Measurements from ENCODE around the gene FBLIM1. TPM values are rescaled to one million over a fixed set of nuclear protein-coding genes. Genes with fewer than 3 reads are reported as not detected.

Gene FBLIM1
- total RNA-seq, 1 experiment from 2014 or later, result 64.7 TPM

DNA sequence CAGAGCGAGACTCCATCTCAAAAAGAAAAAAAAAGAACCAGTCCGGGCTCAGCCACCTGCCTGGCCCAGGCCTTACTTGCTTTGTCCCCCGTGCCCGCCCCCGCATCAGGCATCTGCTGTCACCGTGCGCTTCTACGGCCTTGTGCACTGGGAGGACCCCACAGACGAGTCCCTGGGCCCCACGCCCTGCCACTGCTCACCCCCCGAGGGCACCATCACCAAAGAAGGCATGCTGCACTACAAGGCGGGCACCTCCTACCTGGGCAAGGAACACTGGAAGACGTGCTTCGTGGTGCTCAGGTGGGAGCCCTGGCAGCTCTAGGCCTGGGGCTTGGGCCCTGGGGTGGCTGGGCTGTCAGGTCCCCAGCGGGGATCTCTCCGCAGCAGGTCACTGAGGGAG, 28.2 kb upstream of the FBLIM1 start:
- TF ChIP-seq, protein P1, sequence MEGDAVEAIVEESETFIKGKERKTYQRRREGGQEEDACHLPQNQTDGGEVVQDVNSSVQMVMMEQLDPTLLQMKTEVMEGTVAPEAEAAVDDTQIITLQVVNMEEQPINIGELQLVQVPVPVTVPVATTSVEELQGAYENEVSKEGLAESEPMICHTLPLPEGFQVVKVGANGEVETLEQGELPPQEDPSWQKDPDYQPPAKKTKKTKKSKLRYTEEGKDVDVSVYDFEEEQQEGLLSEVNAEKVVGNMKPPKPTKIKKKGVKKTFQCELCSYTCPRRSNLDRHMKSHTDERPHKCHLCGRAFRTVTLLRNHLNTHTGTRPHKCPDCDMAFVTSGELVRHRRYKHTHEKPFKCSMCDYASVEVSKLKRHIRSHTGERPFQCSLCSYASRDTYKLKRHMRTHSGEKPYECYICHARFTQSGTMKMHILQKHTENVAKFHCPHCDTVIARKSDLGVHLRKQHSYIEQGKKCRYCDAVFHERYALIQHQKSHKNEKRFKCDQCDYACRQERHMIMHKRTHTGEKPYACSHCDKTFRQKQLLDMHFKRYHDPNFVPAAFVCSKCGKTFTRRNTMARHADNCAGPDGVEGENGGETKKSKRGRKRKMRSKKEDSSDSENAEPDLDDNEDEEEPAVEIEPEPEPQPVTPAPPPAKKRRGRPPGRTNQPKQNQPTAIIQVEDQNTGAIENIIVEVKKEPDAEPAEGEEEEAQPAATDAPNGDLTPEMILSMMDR (conservative IDR thresholded peaks at IDR 0.05), result no peak
- Histone ChIP-seq H3K4me1 (ENCODE audit: insufficient read depth, low read length) (no peaks in the 10 kb centered on the region), H2BK12ac (ENCODE audit: insufficient read length, low read depth, low read length) (no peak overlapping the region), H3K9me3 (ENCODE audit: control insufficient read depth, low read depth, low read length) (no peaks in the 10 kb centered on the region), H2BK5ac (ENCODE audit: insufficient read length, low read length) (no peak overlapping the region), H2BK15ac (ENCODE audit: low read depth, low read length) (no peak overlapping the region), H3K79me2 (ENCODE audit: insufficient read depth, low read length) (no peaks in the 10 kb centered on the region), H3T11ph (ENCODE audit: low read length) (no peak overlapping the region), H3K79me1 (ENCODE audit: insufficient read depth, low read depth, low read length, poor library complexity, severe bottlenecking) (no peaks in the 10 kb centered on the region), H3K18ac (ENCODE audit: insufficient read length, low read depth, low read length) (no peak overlapping the region), H2BK20ac (ENCODE audit: low read depth, low read length, poor library complexity, severe bottlenecking) (no peak overlapping the region), H3K4me2 (ENCODE audit: insufficient read depth, insufficient read length, low read length) (no peak overlapping the region), H2BK120ac (ENCODE audit: low read depth, low read length, poor library complexity, severe bottlenecking) (no peak overlapping the region), H3K9ac (ENCODE audit: extremely low read depth, insufficient read length, low read length) (no peak overlapping the region), H3K56ac (ENCODE audit: insufficient read length, low read depth, low read length) (no peak overlapping the region), H3K14ac (ENCODE audit: insufficient read depth, low read length) (no peak overlapping the region), H4K91ac (ENCODE audit: insufficient read length, low read depth, low read length) (no peak overlapping the region), H4K20me1 (ENCODE audit: control insufficient read depth, insufficient read depth, insufficient read length) (no peaks in the 10 kb centered on the region), H2AK5ac (ENCODE audit: insufficient read length, low read length) (no peak overlapping the region), H3K23ac (ENCODE audit: insufficient read length, low read depth, low read length) (no peak overlapping the region), H3K27me3 (ENCODE audit: insufficient read depth, low read length) (no peaks in the 10 kb centered on the region), H2AFZ (ENCODE audit: low read length) (no peak overlapping the region), H3K27ac (ENCODE audit: insufficient read length, low read depth, low read length) (no peak overlapping the region), H3K23me2 (ENCODE audit: insufficient read length, low read depth, low read length, poor library complexity, severe bottlenecking) (no peaks in the 10 kb centered on the region), H4K8ac (replicated peaks; ENCODE audit: insufficient read length, low read depth, low read length) (no peak overlapping the region), H3K4ac (ENCODE audit: low read depth, low read length) (no peak overlapping the region), H4K5ac (ENCODE audit: insufficient read length, low read depth, low read length) (no peak overlapping the region)
- Mint-ChIP-seq H3K4me1 (no peaks in the 10 kb centered on the region), H3K27me3 (ENCODE audit: low read depth) (no peaks in the 10 kb centered on the region), H3K27ac (no peak overlapping the region), H3K4me3 (no peak overlapping the region), H3K9me3 (no peaks in the 10 kb centered on the region), H3K36me3 (ENCODE audit: insufficient read depth in 1 of 3, low read depth in 3 of 3) (peaks cover 17 to 51% (median 46%) of the 10 kb centered on the region in 3 experiments; a peak in 5 of 7 replicates)
- no CpG with 5 or more reads among the region's 16 CpGs for WGBS (ENCODE audit: extremely low coverage, insufficient read length, low lambda C conversion rate)
- no peak for DNase-seq
